GM12874 (cell line): ENCODE data around the gene PLPP4.

Source experiments
- CTCF ChIP-seq: IDR thresholded peaks from 2 replicates; pipeline ENCODE4 v1.5.1; 2011; ENCODE audit warnings: low read depth, mild to moderate bottlenecking, control low read depth, low read length, moderate library complexity; ENCODE audit not compliant: insufficient read depth

PLPP4 gene

GRCh38 chr10:120433141-120433540, 23.9 kb upstream of the PLPP4 start:
- TF ChIP-seq CTCF = no peak

- no peak for TF ChIP-seq CTCF
Observed at GRCh38 chr10:120436439-120437112, 20.5 kb upstream of the PLPP4 start.

- no peak for TF ChIP-seq CTCF
Observed at GRCh38 chr10:120437541-120437940, 19.5 kb upstream of the PLPP4 start.

GRCh38 chr10:120451968-120452367, 5.1 kb upstream of the PLPP4 start:
- no peak for TF ChIP-seq CTCF

GRCh38 chr10:120453319-120453718, 3.7 kb upstream of the PLPP4 start:
- no peak for TF ChIP-seq CTCF

- TF ChIP-seq CTCF = no peak
Observed at GRCh38 chr10:120453886-120454285, 3.1 kb upstream of the PLPP4 start.

- TF ChIP-seq CTCF = no peak
Observed at GRCh38 chr10:120455004-120455403, 2.0 kb upstream of the PLPP4 start.
